A549 (cell line): ENCODE measurements around the gene BCAS3.

Experiments used
- CBX2 ChIP-seq: fragments of 200-600 bp; sonication (generic); IDR thresholded peaks from 2 replicates; pipeline ENCODE4 v1.6.1; 2016; ENCODE audit warnings: low read depth, mild to moderate bottlenecking, borderline replicate concordance
- CEBPB ChIP-seq, 2 experiments: fragments of >200 bp in 1 of 2; sonication (Bioruptor Twin) in 1 of 2; formaldehyde crosslinking in 1 of 2; IDR thresholded peaks; 2 replicates each; pipeline ENCODE4 v1.6.1; 2012 to 2016
- CTCF ChIP-seq: fragments of >200 bp; sonication (Bioruptor Twin); formaldehyde crosslinking; IDR thresholded peaks from 3 replicates; pipeline ENCODE4 v1.5.1; 2016
- ELK1 ChIP-seq: fragments of 150-350 bp; IDR thresholded peaks from 2 replicates; pipeline ENCODE4 v1.6.1; 2014; ENCODE audit warnings: low read depth, mild to moderate bottlenecking, low read length
- ESRRA ChIP-seq: fragments of 150-350 bp; IDR thresholded peaks from 2 replicates; pipeline ENCODE4 v1.6.1; 2014; ENCODE audit warnings: mild to moderate bottlenecking, low read length, borderline replicate concordance
- PBX3 ChIP-seq: IDR thresholded peaks from 2 replicates; pipeline ENCODE4 v1.6.1; 2012
- POLR2A ChIP-seq: IDR thresholded peaks from 2 replicates; pipeline ENCODE4 v1.6.1; 2012; ENCODE audit warnings: mild to moderate bottlenecking, low read length
- RAD21 ChIP-seq, 2 experiments: fragments of >200 bp in 1 of 2; sonication (Bioruptor Twin) in 1 of 2; formaldehyde crosslinking in 1 of 2; IDR thresholded peaks in 1 of 2; conservative IDR thresholded peaks in 1 of 2; 2 replicates in 1 of 2; 3 replicates in 1 of 2; pipeline ENCODE4 v1.6.1; 2012 to 2018; ENCODE audit warnings: inconsistent platforms in 1 of 2
- RFX5 ChIP-seq: fragments of 450-650 bp; IDR thresholded peaks from 2 replicates; pipeline ENCODE4 v1.7.1; 2014; ENCODE audit warnings: antibody characterized with exemption, mild to moderate bottlenecking, moderate library complexity
- USF2 ChIP-seq: fragments of 450-650 bp; IDR thresholded peaks from 2 replicates; pipeline ENCODE4 v1.6.1; 2014; ENCODE audit warnings: antibody characterized with exemption

- no peak for TF ChIP-seq RAD21 (conservative IDR thresholded peaks at IDR 0.05 in 1 of 2, IDR thresholded peaks at IDR 0.05 in 1 of 2)
- no peak for TF ChIP-seq POLR2A
- TF ChIP-seq ELK1 = no peak
- no peak for TF ChIP-seq PBX3
- TF ChIP-seq CBX2 = no peak
- no peak for TF ChIP-seq RFX5
- no peak for TF ChIP-seq CTCF
- no peak for TF ChIP-seq CEBPB (IDR thresholded peaks at IDR 0.05)
- no peak for TF ChIP-seq ESRRA
- no peak for TF ChIP-seq USF2
Observed at GRCh38 chr17:60747069-60747808, 69.6 kb downstream of the BCAS3 start.
